ENCODE results near the gene IFRD1.

IFRD1 gene

DNA sequence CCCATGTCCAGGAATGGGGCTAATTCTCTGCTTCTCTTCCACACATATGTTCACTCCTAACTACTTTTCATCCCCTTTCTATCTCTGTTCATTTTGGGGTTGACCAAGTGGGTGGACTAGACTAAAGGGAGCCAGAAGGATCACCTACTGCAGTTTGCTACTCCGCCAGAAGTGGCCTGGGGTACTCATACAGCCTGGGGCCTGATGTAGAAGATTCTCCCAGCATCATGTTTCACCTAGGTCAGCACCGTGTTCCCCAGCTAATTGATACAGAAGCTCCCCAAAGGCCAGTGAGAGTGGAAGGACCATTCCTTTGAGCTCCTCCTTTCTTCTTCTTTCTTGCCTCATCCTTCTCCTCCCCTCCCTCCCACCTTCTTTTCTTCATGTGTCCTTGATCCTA, 19.6 kb upstream of the IFRD1 start:
- Histone ChIP-seq H3K27ac (ENCODE audit: extremely low read depth, low read depth, low read length) (no peak overlapping the region), H3K4me3 (ENCODE audit: low read depth, low read length) (no peak overlapping the region), H3K36me3 (ENCODE audit: control insufficient read depth in 2 of 2, insufficient read depth in 1 of 2, low read length in 2 of 2) (no peaks in the 10 kb centered on the region), H3K4me1 (ENCODE audit: control insufficient read depth, insufficient read depth, low read length) (no peaks in the 10 kb centered on the region), H3K9me3 (ENCODE audit: control insufficient read depth, insufficient read depth, low read depth, low read length) (no peaks in the 10 kb centered on the region)
- POLR2A ChIA-PET, result no interaction called here
- CTCF ChIA-PET, result interaction anchor here (0.7 kb wide), 1 partner anchor 717 kb away, joined by 3 read pairs; no protein-coding TSS in a partner anchor
- TF ChIP-seq EGR2 (tag by site-specific recombination; IDR thresholded peaks at IDR 0.05; ENCODE audit: low read depth) (no peak), ZNF596 (tag by site-specific recombination; IDR thresholded peaks at IDR 0.05) (no peak), ZNF157 (tag by site-specific recombination; IDR thresholded peaks at IDR 0.05) (no peak), ZNF776 (tag by site-specific recombination; IDR thresholded peaks at IDR 0.05; ENCODE audit: borderline replicate concordance) (no peak), ZNF391 (tag by site-specific recombination; IDR thresholded peaks at IDR 0.05; ENCODE audit: borderline replicate concordance, low read depth) (no peak), ZNF155 (tag by site-specific recombination; IDR thresholded peaks at IDR 0.05) (no peak), ZNF677 (tag by site-specific recombination; IDR thresholded peaks at IDR 0.05) (no peak), ZNF843 (tag by site-specific recombination; IDR thresholded peaks at IDR 0.05) (no peak), ZNF169 (tag by site-specific recombination; IDR thresholded peaks at IDR 0.05) (no peak), TRIM28 (IDR thresholded peaks at IDR 0.05; ENCODE audit: borderline replicate concordance, low read length) (no peak), YY1 (tag by site-specific recombination; IDR thresholded peaks at IDR 0.05) (no peak)

DNA sequence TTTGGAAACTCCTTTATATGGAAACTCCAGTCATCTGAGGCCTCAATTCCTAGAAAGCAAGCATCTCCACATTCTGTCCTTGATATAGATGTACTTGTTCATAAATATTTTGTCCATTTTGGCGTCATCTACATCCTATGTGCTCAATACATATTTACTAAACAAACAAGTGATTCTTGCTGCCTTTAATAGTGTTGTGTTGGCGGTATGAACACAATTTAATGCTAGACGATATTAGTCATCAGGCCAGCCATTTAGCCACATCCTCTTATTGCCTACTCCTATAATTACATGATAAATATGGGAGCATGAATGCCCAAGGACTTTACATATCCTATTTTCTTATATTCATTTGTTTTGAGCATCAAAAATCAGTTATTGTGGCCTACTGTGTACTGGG, 18.5 kb upstream of the IFRD1 start:
- POLR2A ChIA-PET, result no interaction called here
- CTCF ChIA-PET, result no interaction called here
- Histone ChIP-seq H3K9me3 (ENCODE audit: control insufficient read depth, insufficient read depth, low read depth, low read length) (no peaks in the 10 kb centered on the region), H3K4me3 (ENCODE audit: low read depth, low read length) (no peak overlapping the region), H3K4me1 (ENCODE audit: control insufficient read depth, insufficient read depth, low read length) (no peaks in the 10 kb centered on the region), H3K27ac (ENCODE audit: extremely low read depth, low read depth, low read length) (no peak overlapping the region), H3K36me3 (ENCODE audit: control insufficient read depth in 2 of 2, insufficient read depth in 1 of 2, low read length in 2 of 2) (no peaks in the 10 kb centered on the region)
- no peak for TF ChIP-seq SP7 (tag by site-specific recombination; IDR thresholded peaks at IDR 0.05)

DNA sequence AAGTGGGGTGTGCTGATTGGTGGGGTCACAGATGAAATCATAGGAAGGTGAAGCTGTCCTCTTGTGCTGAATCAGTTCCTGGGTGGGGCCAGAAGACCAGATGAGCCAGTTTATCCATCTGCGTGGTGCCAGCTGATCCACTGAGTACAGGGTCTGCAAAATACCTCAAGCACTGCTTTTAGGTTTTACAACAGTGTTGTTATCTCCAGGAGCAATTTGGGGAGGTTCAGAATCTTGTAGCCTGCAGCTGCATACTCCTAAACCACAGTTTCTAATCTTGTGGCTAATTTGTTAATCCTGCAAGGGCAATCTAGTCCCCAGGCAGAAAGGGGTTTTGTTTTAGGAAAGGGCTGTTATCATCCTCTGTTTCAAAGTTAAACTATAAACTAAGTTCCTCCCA, 17.0 kb upstream of the IFRD1 start:
- no peak overlapping the region for H3K27ac ChIP-seq (ENCODE audit: extremely low read depth, low read depth, low read length)
- H3K9me3 ChIP-seq (ENCODE audit: control insufficient read depth, insufficient read depth, low read depth, low read length), result no peaks in the 10 kb centered on the region
- POLR2A ChIA-PET, result interaction anchor here (5.8 kb wide), 1 partner anchor 17 kb away, joined by 39 read pairs; the partner anchor contains the start of gene IFRD1
- H3K4me3 ChIP-seq (ENCODE audit: low read depth, low read length), result no peak overlapping the region
- no peaks in the 10 kb centered on the region for H3K36me3 ChIP-seq (ENCODE audit: control insufficient read depth in 2 of 2, insufficient read depth in 1 of 2, low read length in 2 of 2)
- no peaks in the 10 kb centered on the region for H3K4me1 ChIP-seq (ENCODE audit: control insufficient read depth, insufficient read depth, low read length)
- CTCF ChIA-PET, result interaction anchor here (1.1 kb wide), 1 partner anchor 670 kb away, joined by 5 read pairs; no protein-coding TSS in a partner anchor
- TF ChIP-seq, protein P1, sequence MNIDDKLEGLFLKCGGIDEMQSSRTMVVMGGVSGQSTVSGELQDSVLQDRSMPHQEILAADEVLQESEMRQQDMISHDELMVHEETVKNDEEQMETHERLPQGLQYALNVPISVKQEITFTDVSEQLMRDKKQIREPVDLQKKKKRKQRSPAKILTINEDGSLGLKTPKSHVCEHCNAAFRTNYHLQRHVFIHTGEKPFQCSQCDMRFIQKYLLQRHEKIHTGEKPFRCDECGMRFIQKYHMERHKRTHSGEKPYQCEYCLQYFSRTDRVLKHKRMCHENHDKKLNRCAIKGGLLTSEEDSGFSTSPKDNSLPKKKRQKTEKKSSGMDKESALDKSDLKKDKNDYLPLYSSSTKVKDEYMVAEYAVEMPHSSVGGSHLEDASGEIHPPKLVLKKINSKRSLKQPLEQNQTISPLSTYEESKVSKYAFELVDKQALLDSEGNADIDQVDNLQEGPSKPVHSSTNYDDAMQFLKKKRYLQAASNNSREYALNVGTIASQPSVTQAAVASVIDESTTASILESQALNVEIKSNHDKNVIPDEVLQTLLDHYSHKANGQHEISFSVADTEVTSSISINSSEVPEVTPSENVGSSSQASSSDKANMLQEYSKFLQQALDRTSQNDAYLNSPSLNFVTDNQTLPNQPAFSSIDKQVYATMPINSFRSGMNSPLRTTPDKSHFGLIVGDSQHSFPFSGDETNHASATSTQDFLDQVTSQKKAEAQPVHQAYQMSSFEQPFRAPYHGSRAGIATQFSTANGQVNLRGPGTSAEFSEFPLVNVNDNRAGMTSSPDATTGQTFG (tag by site-specific recombination; IDR thresholded peaks at IDR 0.05; ENCODE audit: borderline replicate concordance), result no peak
- TF ChIP-seq, protein P2, sequence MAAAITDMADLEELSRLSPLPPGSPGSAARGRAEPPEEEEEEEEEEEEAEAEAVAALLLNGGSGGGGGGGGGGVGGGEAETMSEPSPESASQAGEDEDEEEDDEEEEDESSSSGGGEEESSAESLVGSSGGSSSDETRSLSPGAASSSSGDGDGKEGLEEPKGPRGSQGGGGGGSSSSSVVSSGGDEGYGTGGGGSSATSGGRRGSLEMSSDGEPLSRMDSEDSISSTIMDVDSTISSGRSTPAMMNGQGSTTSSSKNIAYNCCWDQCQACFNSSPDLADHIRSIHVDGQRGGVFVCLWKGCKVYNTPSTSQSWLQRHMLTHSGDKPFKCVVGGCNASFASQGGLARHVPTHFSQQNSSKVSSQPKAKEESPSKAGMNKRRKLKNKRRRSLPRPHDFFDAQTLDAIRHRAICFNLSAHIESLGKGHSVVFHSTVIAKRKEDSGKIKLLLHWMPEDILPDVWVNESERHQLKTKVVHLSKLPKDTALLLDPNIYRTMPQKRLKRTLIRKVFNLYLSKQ (tag by site-specific recombination; IDR thresholded peaks at IDR 0.05; ENCODE audit: borderline replicate concordance), result no peak
- no peak for TF ChIP-seq SCRT2 (tag by site-specific recombination; IDR thresholded peaks at IDR 0.05)
- TF ChIP-seq, protein P3, sequence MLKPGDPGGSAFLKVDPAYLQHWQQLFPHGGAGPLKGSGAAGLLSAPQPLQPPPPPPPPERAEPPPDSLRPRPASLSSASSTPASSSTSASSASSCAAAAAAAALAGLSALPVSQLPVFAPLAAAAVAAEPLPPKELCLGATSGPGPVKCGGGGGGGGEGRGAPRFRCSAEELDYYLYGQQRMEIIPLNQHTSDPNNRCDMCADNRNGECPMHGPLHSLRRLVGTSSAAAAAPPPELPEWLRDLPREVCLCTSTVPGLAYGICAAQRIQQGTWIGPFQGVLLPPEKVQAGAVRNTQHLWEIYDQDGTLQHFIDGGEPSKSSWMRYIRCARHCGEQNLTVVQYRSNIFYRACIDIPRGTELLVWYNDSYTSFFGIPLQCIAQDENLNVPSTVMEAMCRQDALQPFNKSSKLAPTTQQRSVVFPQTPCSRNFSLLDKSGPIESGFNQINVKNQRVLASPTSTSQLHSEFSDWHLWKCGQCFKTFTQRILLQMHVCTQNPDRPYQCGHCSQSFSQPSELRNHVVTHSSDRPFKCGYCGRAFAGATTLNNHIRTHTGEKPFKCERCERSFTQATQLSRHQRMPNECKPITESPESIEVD (tag by site-specific recombination; IDR thresholded peaks at IDR 0.05), result no peak
- TF ChIP-seq ZNF302 (tag by site-specific recombination; IDR thresholded peaks at IDR 0.05; ENCODE audit: low read depth), result no peak
- TF ChIP-seq, protein P4, sequence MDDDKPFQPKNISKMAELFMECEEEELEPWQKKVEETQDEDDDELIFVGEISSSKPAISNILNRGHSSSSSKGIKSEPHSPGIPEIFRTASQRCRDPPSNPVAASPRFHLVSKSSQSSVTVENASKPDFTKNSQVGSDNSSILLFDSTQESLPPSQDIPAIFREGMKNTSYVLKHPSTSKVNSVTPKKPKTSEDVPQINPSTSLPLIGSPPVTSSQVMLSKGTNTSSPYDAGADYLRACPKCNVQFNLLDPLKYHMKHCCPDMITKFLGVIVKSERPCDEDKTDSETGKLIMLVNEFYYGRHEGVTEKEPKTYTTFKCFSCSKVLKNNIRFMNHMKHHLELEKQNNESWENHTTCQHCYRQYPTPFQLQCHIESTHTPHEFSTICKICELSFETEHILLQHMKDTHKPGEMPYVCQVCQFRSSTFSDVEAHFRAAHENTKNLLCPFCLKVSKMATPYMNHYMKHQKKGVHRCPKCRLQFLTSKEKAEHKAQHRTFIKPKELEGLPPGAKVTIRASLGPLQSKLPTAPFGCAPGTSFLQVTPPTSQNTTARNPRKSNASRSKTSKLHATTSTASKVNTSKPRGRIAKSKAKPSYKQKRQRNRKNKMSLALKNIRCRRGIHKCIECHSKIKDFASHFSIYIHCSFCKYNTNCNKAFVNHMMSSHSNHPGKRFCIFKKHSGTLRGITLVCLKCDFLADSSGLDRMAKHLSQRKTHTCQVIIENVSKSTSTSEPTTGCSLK (tag by site-specific recombination; IDR thresholded peaks at IDR 0.05), result no peak
- no peak for TF ChIP-seq ZNF670 (tag by site-specific recombination; IDR thresholded peaks at IDR 0.05; ENCODE audit: low read depth)
- TF ChIP-seq, protein P5, sequence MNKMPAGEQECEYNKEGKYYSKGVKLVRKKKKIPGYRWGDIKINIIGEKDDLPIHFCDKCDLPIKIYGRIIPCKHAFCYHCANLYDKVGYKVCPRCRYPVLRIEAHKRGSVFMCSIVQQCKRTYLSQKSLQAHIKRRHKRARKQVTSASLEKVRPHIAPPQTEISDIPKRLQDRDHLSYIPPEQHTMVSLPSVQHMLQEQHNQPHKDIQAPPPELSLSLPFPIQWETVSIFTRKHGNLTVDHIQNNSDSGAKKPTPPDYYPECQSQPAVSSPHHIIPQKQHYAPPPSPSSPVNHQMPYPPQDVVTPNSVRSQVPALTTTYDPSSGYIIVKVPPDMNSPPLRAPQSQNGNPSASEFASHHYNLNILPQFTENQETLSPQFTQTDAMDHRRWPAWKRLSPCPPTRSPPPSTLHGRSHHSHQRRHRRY (tag by site-specific recombination; IDR thresholded peaks at IDR 0.05), result no peak
- TF ChIP-seq ZSCAN23 (tag by site-specific recombination; IDR thresholded peaks at IDR 0.05), result no peak
- TF ChIP-seq KLF8 (tag by site-specific recombination; IDR thresholded peaks at IDR 0.05), result no peak
- TF ChIP-seq ZNF132 (tag by site-specific recombination; IDR thresholded peaks at IDR 0.05; ENCODE audit: borderline replicate concordance), result no peak
- no peak for TF ChIP-seq YY1 (tag by site-specific recombination; IDR thresholded peaks at IDR 0.05)
- TF ChIP-seq ZSCAN30 (tag by site-specific recombination; IDR thresholded peaks at IDR 0.05), result no peak

Measured in HEK293 (cell line).